K562 (cell line): ENCODE measurements around the gene VWA5B1.

Source experiments
- CTCF ChIP-seq, 3 experiments: IDR thresholded peaks in 2 of 3; conservative IDR thresholded peaks in 1 of 3; 2 replicates each; pipeline ENCODE4 v1.5.1; 2011 to 2012; ENCODE audit warnings: low read length in 3 of 3, mild to moderate bottlenecking in 3 of 3, control low read depth in 2 of 3, improper control_type of control experiment in 1 of 3, inconsistent platforms in 1 of 3, low read depth in 1 of 3, mixed read lengths in 1 of 3, moderate library complexity in 1 of 3; ENCODE audit not compliant: insufficient read depth in 2 of 3
- DLX4 ChIP-seq: fragments of 250-450 bp; sonication (Bioruptor Pico); IDR thresholded peaks from 2 replicates; pipeline ENCODE4 v1.6.1; 2021; ENCODE audit warnings: mild to moderate bottlenecking
- ELK3 ChIP-seq: fragments of 450-650 bp; formaldehyde crosslinking; IDR thresholded peaks from 2 replicates; pipeline ENCODE4 v1.4.0; 2020; ENCODE audit warnings: mild to moderate bottlenecking
- EZH2 ChIP-seq: IDR thresholded peaks from 2 replicates; pipeline ENCODE4 v1.6.1; 2012; ENCODE audit warnings: low read depth, mild to moderate bottlenecking, inconsistent platforms, low read length, borderline replicate concordance
- FOXA1 ChIP-seq: fragments of 450-650 bp; IDR thresholded peaks from 2 replicates; pipeline ENCODE4 v1.6.1; 2016; ENCODE audit warnings: mild to moderate bottlenecking, borderline replicate concordance
- KHSRP ChIP-seq: fragments of 450-650 bp; IDR thresholded peaks from 2 replicates; pipeline ENCODE4 v1.6.1; 2017
- MAX ChIP-seq: sonication (generic); formaldehyde crosslinking; IDR thresholded peaks from 2 replicates; pipeline ENCODE4 v1.9.0; 2022; ENCODE audit warnings: mild to moderate bottlenecking, missing genetic modification reagents
- MEF2D ChIP-seq: conservative IDR thresholded peaks from 2 replicates; pipeline ENCODE4 v1.6.1; 2016; ENCODE audit warnings: low read depth, missing genetic modification characterization, missing compliant biosample characterization
- NCOA2 ChIP-seq, 2 experiments: fragments of 450-650 bp; IDR thresholded peaks; 2 replicates each; pipeline ENCODE4 v1.6.1; 2018; ENCODE audit warnings: mild to moderate bottlenecking in 2 of 2, moderate library complexity in 1 of 2; ENCODE audit not compliant: partially characterized antibody in 2 of 2
- NRF1 ChIP-seq, 2 experiments: fragments of 450-650 bp; IDR thresholded peaks in 1 of 2; conservative IDR thresholded peaks in 1 of 2; 2 replicates each; pipeline ENCODE4 v1.6.1; 2014; ENCODE audit warnings: mild to moderate bottlenecking in 2 of 2
- POLR2A ChIP-seq: fragments of 450-650 bp; conservative IDR thresholded peaks from 2 replicates; pipeline ENCODE4 v1.6.1; 2016
- POLR2AphosphoS5 ChIP-seq: IDR thresholded peaks from 2 replicates; pipeline ENCODE4 v1.6.1; 2011; ENCODE audit warnings: mild to moderate bottlenecking, low read depth, low read length, moderate library complexity; ENCODE audit not compliant: control insufficient read depth, insufficient read depth
- SMC3 ChIP-seq: conservative IDR thresholded peaks from 2 replicates; pipeline ENCODE4 v1.6.1; 2011; ENCODE audit warnings: low read depth, low read length, improper control_type of control experiment; ENCODE audit not compliant: insufficient read depth
- ZNF384 ChIP-seq: IDR thresholded peaks from 2 replicates; pipeline ENCODE4 v1.6.1; 2012; ENCODE audit warnings: low read depth, low read length, improper control_type of control experiment

GRCh38 chr1:20252587-20252986, 38.1 kb upstream of the VWA5B1 start:
- TF ChIP-seq CTCF (IDR thresholded peaks at IDR 0.05 in 2 of 3, conservative IDR thresholded peaks at IDR 0.05 in 1 of 3; ENCODE audit: insufficient read depth in 2 of 3, low read depth in 1 of 3, low read length in 3 of 3) (no peak), KHSRP (no peak), MAX (CRISPR knock-in tag) (no peak), ELK3 (CRISPR knock-in tag) (no peak), NRF1 (conservative IDR thresholded peaks at IDR 0.05 in 1 of 2, IDR thresholded peaks at IDR 0.05 in 1 of 2) (no peak), NCOA2 (IDR thresholded peaks at IDR 0.05; ENCODE audit: partially characterized antibody in 2 of 2) (no peak), DLX4 (CRISPR knock-in tag) (no peak), MEF2D (tag) (no peak), ZNF384 (no peak), POLR2A (no peak), EZH2 (no peak), SMC3 (no peak), FOXA1 (no peak), POLR2AphosphoS5 (no peak)
